Chondrocyte (in vitro differentiated cells): ENCODE results near the gene ANO2. TPM values are rescaled to one million over a fixed set of nuclear protein-coding genes. Genes with fewer than 3 reads are reported as not detected.
A peak's percentile ranks its signal among the peaks of the same experiment; 100 is the strongest.

Experiments
- DNase-seq: peaks from one replicate; pipeline ENCODE4 v3.0.0; 2021; ENCODE audit warnings: mixed read lengths, low spot score
- H3K27ac Mint-ChIP-seq: one replicate; pipeline ENCODE4 v1.8.0; 2021; ENCODE audit warnings: mild to moderate bottlenecking, moderate library complexity, mixed read lengths; ENCODE audit not compliant: unreplicated experiment
- H3K27me3 Mint-ChIP-seq: 2 replicates; pipeline ENCODE4 v1.8.0; 2021; ENCODE audit warnings: low read depth, mixed read lengths
- H3K36me3 Mint-ChIP-seq: 2 replicates; pipeline ENCODE4 v1.8.0; 2021; ENCODE audit warnings: low read depth, mixed read lengths
- H3K4me1 Mint-ChIP-seq: 2 replicates; pipeline ENCODE4 v1.8.0; 2021; ENCODE audit warnings: low read depth, mild to moderate bottlenecking, mixed read lengths
- H3K4me3 Mint-ChIP-seq: one replicate; pipeline ENCODE4 v1.8.0; 2021; ENCODE audit warnings: mild to moderate bottlenecking, moderate library complexity, mixed read lengths; ENCODE audit not compliant: unreplicated experiment
- H3K9me3 Mint-ChIP-seq: 2 replicates; pipeline ENCODE4 v1.8.0; 2021; ENCODE audit warnings: low read depth, mixed read lengths
- total RNA-seq: library from RNA; stranded (reverse); gene quantifications from 3 replicates; pipeline ENCODE4 v1.2.1, GENCODE V29; 2021
- TF ChIP-seq, protein P1 (sequence below): fragments of 200-600 bp; sonication (generic); IDR thresholded peaks from 2 replicates; pipeline ENCODE4 v1.5.0; 2021; ENCODE audit warnings: antibody characterized with exemption, mild to moderate bottlenecking, moderate library complexity

Gene ANO2
- total RNA-seq, 1 donor from 2014 or later = 0.47 TPM

DNA sequence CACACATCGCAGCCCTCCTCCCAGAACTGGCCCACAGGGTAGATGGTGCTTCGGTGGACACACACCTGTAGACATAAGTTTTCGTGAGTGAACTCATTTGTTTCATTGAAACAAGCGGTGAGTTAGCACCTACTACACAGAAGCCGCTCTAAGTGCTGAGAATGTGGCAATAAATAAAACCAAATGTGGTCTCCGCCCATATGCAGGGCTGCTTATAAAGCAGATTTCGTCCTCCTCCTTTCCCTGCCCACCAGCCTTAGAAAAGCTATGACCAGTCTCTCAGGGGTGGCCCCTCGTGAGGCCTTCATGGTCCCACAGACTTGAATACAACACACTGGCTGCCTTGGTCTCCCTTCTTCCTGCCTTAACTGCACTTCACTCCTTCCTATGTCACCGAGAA, 31.1 kb upstream of the ANO2 start:
- Mint-ChIP-seq H3K4me1 (no peaks in the 10 kb centered on the region), H3K36me3 (no peaks in the 10 kb centered on the region), H3K4me3 (no peak overlapping the region), H3K27ac (no peak overlapping the region), H3K27me3 (peaks cover 32% of the 10 kb centered on the region), H3K9me3 (peaks cover 4% of the 10 kb centered on the region)
- TF ChIP-seq, protein P1, sequence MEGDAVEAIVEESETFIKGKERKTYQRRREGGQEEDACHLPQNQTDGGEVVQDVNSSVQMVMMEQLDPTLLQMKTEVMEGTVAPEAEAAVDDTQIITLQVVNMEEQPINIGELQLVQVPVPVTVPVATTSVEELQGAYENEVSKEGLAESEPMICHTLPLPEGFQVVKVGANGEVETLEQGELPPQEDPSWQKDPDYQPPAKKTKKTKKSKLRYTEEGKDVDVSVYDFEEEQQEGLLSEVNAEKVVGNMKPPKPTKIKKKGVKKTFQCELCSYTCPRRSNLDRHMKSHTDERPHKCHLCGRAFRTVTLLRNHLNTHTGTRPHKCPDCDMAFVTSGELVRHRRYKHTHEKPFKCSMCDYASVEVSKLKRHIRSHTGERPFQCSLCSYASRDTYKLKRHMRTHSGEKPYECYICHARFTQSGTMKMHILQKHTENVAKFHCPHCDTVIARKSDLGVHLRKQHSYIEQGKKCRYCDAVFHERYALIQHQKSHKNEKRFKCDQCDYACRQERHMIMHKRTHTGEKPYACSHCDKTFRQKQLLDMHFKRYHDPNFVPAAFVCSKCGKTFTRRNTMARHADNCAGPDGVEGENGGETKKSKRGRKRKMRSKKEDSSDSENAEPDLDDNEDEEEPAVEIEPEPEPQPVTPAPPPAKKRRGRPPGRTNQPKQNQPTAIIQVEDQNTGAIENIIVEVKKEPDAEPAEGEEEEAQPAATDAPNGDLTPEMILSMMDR = no peak
- no peak for DNase-seq

DNA sequence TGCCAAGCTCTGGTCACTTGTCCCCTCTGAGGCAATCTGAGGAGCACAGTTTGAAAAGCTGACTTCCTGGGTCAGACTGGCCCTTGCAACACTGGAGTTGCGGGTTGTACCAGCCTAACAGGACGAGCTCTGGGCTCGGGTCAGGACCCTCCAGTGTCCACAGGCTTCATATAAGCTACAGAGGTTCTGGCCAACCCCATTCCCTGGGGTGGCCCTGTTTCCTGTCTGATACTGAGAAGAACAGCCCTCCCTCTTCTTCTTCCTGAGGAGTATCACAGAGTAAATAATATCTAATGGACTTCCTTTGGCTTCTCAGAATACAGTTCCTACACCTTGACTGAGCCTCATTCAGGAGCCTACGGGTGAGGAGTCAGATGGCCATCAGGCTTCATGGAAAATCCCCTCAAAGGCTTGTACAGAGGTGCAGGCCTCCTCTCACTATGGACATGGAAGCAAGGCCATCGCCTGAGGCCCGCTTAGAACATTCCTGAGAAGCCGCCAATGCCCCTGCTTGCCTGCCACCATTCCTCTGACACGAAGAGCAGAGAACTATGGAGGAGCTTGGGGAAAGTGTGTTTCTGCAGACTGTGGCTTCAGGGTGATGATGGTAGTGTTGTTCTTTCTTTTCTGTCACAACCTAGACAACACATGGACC, 28.5 kb upstream of the ANO2 start:
- H3K9me3 Mint-ChIP-seq = no peaks in the 10 kb centered on the region

DNA sequence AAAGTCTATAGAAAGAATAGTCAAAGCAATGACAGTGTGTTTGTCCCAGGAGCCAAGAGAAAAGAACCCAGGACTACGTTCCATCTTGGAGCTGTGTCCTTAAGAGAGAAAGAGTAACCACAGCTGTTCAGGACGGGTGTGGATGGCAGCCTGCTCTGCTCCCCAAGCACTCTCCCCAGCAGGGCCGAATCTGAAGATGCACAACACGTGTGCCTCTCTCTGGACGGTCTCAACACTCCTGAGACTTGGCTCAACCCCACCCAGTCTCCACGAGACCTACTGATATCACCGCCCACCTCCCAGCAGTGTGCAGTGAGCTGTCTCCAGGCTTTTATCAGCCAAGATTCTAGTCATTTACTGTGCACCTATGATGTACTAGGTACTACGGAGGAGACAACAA, 27.3 kb upstream of the ANO2 start:
- peaks cover 30% of the 10 kb centered on the region for H3K27me3 Mint-ChIP-seq
- no peak overlapping the region for H3K4me3 Mint-ChIP-seq
- H3K9me3 Mint-ChIP-seq = no peaks in the 10 kb centered on the region
- TF ChIP-seq, protein P1 = no peak
- H3K27ac Mint-ChIP-seq = no peak overlapping the region
- no peaks in the 10 kb centered on the region for H3K4me1 Mint-ChIP-seq
- no peak for DNase-seq
- no peaks in the 10 kb centered on the region for H3K36me3 Mint-ChIP-seq

More for the DNA sequence above, 28.5 kb upstream of the ANO2 start:
- TF ChIP-seq, protein P1 = no peak
- no peaks in the 10 kb centered on the region for H3K36me3 Mint-ChIP-seq
- H3K27me3 Mint-ChIP-seq = peaks cover 30% of the 10 kb centered on the region
- H3K4me1 Mint-ChIP-seq = no peaks in the 10 kb centered on the region
- H3K27ac Mint-ChIP-seq = no peak overlapping the region
- no peak for DNase-seq
- no peak overlapping the region for H3K4me3 Mint-ChIP-seq

DNA sequence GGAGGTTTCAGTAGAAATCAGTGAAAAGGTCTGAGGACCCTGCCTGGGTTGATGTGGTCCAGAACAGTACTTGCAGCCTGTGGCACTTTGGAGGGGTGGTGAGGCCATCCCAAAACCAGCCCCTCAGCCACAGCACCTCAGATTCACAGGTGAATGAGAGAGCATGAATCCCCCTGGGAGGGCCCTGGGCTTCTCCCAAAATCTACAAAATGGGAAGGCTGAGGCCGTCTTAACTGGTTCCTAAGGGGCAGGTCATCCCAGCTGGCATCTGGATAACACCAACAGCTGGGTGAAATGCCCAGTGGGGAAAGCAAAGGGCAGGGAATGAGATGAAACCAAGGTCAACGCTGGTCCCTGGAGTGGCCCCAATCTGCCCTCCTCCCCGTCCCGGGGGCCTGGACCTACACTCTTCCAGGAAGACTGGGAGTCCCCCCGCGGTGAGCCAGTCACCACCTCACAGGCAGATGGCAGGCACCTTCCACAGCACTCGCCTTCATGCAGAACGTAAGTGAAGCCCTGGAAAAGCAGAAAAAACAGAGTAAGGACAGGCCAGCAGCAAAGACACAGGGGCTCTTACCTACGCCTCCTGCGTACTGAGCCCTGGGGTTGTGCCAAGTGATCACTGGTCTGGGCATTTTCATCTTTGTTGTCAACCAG, 26.3 kb upstream of the ANO2 start:
- Mint-ChIP-seq H3K36me3 (no peaks in the 10 kb centered on the region), H3K27ac (no peak overlapping the region), H3K9me3 (no peaks in the 10 kb centered on the region), H3K4me1 (no peaks in the 10 kb centered on the region), H3K4me3 (no peak overlapping the region), H3K27me3 (peaks cover 22% of the 10 kb centered on the region)
- TF ChIP-seq, protein P1 = no peak
- no peak for DNase-seq

DNA sequence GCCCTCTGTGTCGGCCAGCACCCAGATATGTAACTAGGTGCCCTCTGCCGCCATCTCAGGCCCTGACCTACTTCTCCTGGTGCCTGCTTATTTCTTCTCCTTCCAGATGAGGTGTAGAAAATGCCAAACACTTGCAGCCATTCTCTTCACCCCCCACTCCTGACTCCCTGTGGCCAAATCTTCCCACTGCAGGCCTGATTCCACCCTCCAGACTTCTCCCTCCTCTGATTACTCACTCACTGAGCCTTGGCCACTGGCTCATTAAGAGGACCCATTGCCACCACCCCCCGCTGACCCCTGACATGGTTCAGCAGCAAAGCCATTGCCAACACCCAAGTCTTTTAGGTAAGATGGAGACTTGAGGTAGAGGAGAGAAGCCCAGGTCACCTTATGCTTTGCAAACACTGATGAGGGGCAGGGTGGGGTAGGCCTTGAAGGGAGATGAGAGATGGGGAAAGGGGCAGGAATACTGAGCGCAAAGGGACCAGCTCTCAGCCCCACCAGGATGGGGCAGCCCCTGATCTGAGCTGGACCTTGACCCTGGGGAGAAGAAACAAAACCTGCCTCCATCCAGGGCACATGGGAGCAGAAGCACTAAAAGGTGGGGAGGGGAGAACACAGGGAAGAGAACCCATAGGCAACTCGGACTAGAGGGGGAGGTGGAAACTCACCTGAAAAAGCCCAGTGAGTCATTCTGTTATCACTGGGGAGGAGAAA, 25.1 kb upstream of the ANO2 start:
- TF ChIP-seq, protein P1 = peak; percentile 29
- H3K36me3 Mint-ChIP-seq = no peaks in the 10 kb centered on the region

More for the DNA sequence above, 25.1 kb upstream of the ANO2 start:
- Mint-ChIP-seq H3K9me3 (no peaks in the 10 kb centered on the region), H3K4me3 (no peak overlapping the region), H3K27ac (no peak overlapping the region), H3K4me1 (peaks cover 10% of the 10 kb centered on the region), H3K27me3 (peaks cover 18% of the 10 kb centered on the region)
- no peak for DNase-seq
